ENCODE measurements around the gene PSMB7.

The PSMB7 gene

GRCh38 chr9:124333203-124333579 lies 82.1 kb downstream of the PSMB7 start:
- H3K4me1 ChIP-seq (ENCODE audit: control insufficient read depth, low read depth, low read length): no peaks in the 10 kb centered on the region
- no peaks in the 10 kb centered on the region for H3K36me3 ChIP-seq (ENCODE audit: control insufficient read depth, low read depth, low read length)
- H3K27ac ChIP-seq (ENCODE audit: low read length): no peak overlapping the region
- no peaks in the 10 kb centered on the region for H3K9me3 ChIP-seq (ENCODE audit: control insufficient read depth, low read depth, low read length)
- no peak overlapping the region for H3K4me3 ChIP-seq (ENCODE audit: low read length)
- H3K9ac ChIP-seq (ENCODE audit: low read length): no peak overlapping the region
- no peaks in the 10 kb centered on the region for H3K27me3 ChIP-seq (ENCODE audit: control insufficient read depth, insufficient read depth, low read length)

DNA sequence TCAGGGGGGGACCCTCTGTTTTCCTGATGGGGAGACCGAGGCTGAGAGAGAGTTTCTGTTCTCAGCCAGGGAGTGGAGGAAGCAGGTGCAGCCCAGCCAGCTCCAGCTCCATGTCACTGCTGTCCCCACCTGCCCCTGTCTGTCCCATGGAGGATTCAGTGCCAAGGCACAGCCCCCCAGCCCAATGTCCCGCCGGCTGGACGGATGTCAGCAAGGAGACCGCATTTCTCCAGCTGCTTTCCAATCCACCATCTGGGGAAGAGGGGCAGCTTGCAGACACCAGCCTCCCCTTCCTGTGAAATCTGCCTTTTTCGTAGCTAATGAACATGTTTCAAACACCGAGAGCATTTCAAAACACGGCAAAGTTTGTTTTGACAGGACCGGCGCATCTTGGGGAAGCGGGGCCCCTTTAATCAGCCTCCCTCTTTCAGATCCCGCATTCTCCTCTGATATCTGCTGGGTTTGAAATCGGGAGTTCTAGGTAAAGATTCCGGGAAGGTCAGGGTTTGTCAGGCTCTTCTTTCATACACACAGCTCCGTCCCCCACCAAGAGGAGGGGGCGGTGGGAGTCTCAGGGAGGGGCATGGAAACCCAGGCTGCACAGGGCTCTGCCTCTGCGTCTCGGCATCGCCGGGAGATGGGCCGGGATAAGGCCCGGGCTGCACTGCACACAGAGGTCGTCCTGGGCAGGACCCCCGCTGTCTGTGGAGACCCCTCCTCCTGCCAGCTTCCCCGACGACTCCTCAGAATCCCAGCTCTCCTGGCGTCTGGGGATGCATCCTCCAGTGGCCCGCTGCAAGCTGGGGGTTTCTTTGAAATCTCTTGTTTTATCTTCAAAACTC lies 82.7 kb downstream of the PSMB7 start:
- Histone ChIP-seq H3K9me3 (ENCODE audit: control insufficient read depth, low read depth, low read length) (no peaks in the 10 kb centered on the region), H3K27me3 (ENCODE audit: control insufficient read depth, insufficient read depth, low read length) (no peaks in the 10 kb centered on the region), H3K4me3 (ENCODE audit: low read length) (no peak overlapping the region), H3K27ac (ENCODE audit: low read length) (no peak overlapping the region), H3K4me1 (ENCODE audit: control insufficient read depth, low read depth, low read length) (no peaks in the 10 kb centered on the region), H3K9ac (ENCODE audit: low read length) (no peak overlapping the region), H3K36me3 (ENCODE audit: control insufficient read depth, low read depth, low read length) (no peaks in the 10 kb centered on the region)

- Histone ChIP-seq H3K9ac (ENCODE audit: low read length) (no peak overlapping the region), H3K9me3 (ENCODE audit: control insufficient read depth, low read depth, low read length) (no peaks in the 10 kb centered on the region), H3K36me3 (ENCODE audit: control insufficient read depth, low read depth, low read length) (no peaks in the 10 kb centered on the region), H3K4me1 (ENCODE audit: control insufficient read depth, low read depth, low read length) (no peaks in the 10 kb centered on the region), H3K27ac (ENCODE audit: low read length) (no peak overlapping the region), H3K27me3 (ENCODE audit: control insufficient read depth, insufficient read depth, low read length) (no peaks in the 10 kb centered on the region), H3K4me3 (ENCODE audit: low read length) (no peak overlapping the region)
Observed at GRCh38 chr9:124331580-124331979, 83.7 kb downstream of the PSMB7 start.

GRCh38 chr9:124330011-124330697 lies 85.1 kb downstream of the PSMB7 start:
- Histone ChIP-seq H3K27me3 (ENCODE audit: control insufficient read depth, insufficient read depth, low read length) (no peaks in the 10 kb centered on the region), H3K9ac (ENCODE audit: low read length) (no peak overlapping the region), H3K4me1 (ENCODE audit: control insufficient read depth, low read depth, low read length) (no peaks in the 10 kb centered on the region), H3K4me3 (ENCODE audit: low read length) (no peak overlapping the region), H3K36me3 (ENCODE audit: control insufficient read depth, low read depth, low read length) (no peaks in the 10 kb centered on the region), H3K9me3 (ENCODE audit: control insufficient read depth, low read depth, low read length) (no peaks in the 10 kb centered on the region), H3K27ac (ENCODE audit: low read length) (no peak overlapping the region)

- Histone ChIP-seq H3K27ac (ENCODE audit: low read length) (no peak overlapping the region), H3K9me3 (ENCODE audit: control insufficient read depth, low read depth, low read length) (no peaks in the 10 kb centered on the region), H3K4me3 (ENCODE audit: low read length) (no peak overlapping the region), H3K27me3 (ENCODE audit: control insufficient read depth, insufficient read depth, low read length) (no peaks in the 10 kb centered on the region), H3K9ac (ENCODE audit: low read length) (no peak overlapping the region), H3K4me1 (ENCODE audit: control insufficient read depth, low read depth, low read length) (no peaks in the 10 kb centered on the region), H3K36me3 (ENCODE audit: control insufficient read depth, low read depth, low read length) (no peaks in the 10 kb centered on the region)
Observed at GRCh38 chr9:124329206-124329792, 85.9 kb downstream of the PSMB7 start.

GRCh38 chr9:124328285-124328684 lies 87.0 kb downstream of the PSMB7 start:
- no peak overlapping the region for H3K27ac ChIP-seq (ENCODE audit: low read length)
- no peaks in the 10 kb centered on the region for H3K36me3 ChIP-seq (ENCODE audit: control insufficient read depth, low read depth, low read length)
- H3K9me3 ChIP-seq (ENCODE audit: control insufficient read depth, low read depth, low read length): no peaks in the 10 kb centered on the region
- no peak overlapping the region for H3K4me3 ChIP-seq (ENCODE audit: low read length)
- no peak overlapping the region for H3K9ac ChIP-seq (ENCODE audit: low read length)
- H3K27me3 ChIP-seq (ENCODE audit: control insufficient read depth, insufficient read depth, low read length): no peaks in the 10 kb centered on the region
- H3K4me1 ChIP-seq (ENCODE audit: control insufficient read depth, low read depth, low read length): no peaks in the 10 kb centered on the region

DNA sequence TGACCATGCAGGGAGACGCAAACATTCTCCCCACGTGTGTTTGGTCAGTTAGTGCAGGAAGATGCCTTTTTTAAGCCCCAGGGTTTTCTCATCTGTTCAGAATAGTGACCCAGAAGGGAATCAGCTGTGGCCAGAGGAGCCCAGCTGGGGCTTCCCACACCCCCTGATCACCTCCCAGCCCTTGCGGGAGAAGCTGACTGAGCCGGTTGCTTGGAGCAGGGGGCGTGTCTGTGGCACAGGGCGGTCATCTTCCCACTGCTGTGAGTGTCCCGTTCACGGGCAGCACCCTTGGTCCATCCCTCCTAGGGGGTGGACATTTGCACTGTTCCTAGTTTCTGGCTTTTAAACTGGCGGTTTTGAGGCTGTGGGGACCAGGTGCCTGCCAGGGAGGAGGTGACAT lies 87.8 kb downstream of the PSMB7 start:
- H3K9ac ChIP-seq (ENCODE audit: low read length): no peak overlapping the region
- H3K9me3 ChIP-seq (ENCODE audit: control insufficient read depth, low read depth, low read length): no peaks in the 10 kb centered on the region
- no peaks in the 10 kb centered on the region for H3K36me3 ChIP-seq (ENCODE audit: control insufficient read depth, low read depth, low read length)
- H3K4me3 ChIP-seq (ENCODE audit: low read length): no peak overlapping the region
- no peaks in the 10 kb centered on the region for H3K27me3 ChIP-seq (ENCODE audit: control insufficient read depth, insufficient read depth, low read length)
- H3K4me1 ChIP-seq (ENCODE audit: control insufficient read depth, low read depth, low read length): no peaks in the 10 kb centered on the region
- no peak overlapping the region for H3K27ac ChIP-seq (ENCODE audit: low read length)

- H3K9ac ChIP-seq (ENCODE audit: low read length): no peak overlapping the region
- H3K27me3 ChIP-seq (ENCODE audit: control insufficient read depth, insufficient read depth, low read length): no peaks in the 10 kb centered on the region
- no peak overlapping the region for H3K4me3 ChIP-seq (ENCODE audit: low read length)
- no peak overlapping the region for H3K27ac ChIP-seq (ENCODE audit: low read length)
- no peaks in the 10 kb centered on the region for H3K4me1 ChIP-seq (ENCODE audit: control insufficient read depth, low read depth, low read length)
- H3K9me3 ChIP-seq (ENCODE audit: control insufficient read depth, low read depth, low read length): no peaks in the 10 kb centered on the region
- no peaks in the 10 kb centered on the region for H3K36me3 ChIP-seq (ENCODE audit: control insufficient read depth, low read depth, low read length)
Observed at GRCh38 chr9:124326378-124326777, 88.9 kb downstream of the PSMB7 start.

GRCh38 chr9:124325816-124326215 lies 89.4 kb downstream of the PSMB7 start:
- no peaks in the 10 kb centered on the region for H3K9me3 ChIP-seq (ENCODE audit: control insufficient read depth, low read depth, low read length)
- H3K4me3 ChIP-seq (ENCODE audit: low read length): no peak overlapping the region
- no peaks in the 10 kb centered on the region for H3K4me1 ChIP-seq (ENCODE audit: control insufficient read depth, low read depth, low read length)
- H3K27me3 ChIP-seq (ENCODE audit: control insufficient read depth, insufficient read depth, low read length): no peaks in the 10 kb centered on the region
- no peaks in the 10 kb centered on the region for H3K36me3 ChIP-seq (ENCODE audit: control insufficient read depth, low read depth, low read length)
- no peak overlapping the region for H3K27ac ChIP-seq (ENCODE audit: low read length)
- H3K9ac ChIP-seq (ENCODE audit: low read length): no peak overlapping the region

GRCh38 chr9:124323904-124324303 lies 91.3 kb downstream of the PSMB7 start:
- Histone ChIP-seq H3K9ac (ENCODE audit: low read length) (no peak overlapping the region), H3K27me3 (ENCODE audit: control insufficient read depth, insufficient read depth, low read length) (no peaks in the 10 kb centered on the region), H3K27ac (ENCODE audit: low read length) (no peak overlapping the region), H3K36me3 (ENCODE audit: control insufficient read depth, low read depth, low read length) (no peaks in the 10 kb centered on the region), H3K4me1 (ENCODE audit: control insufficient read depth, low read depth, low read length) (no peaks in the 10 kb centered on the region), H3K4me3 (ENCODE audit: low read length) (no peak overlapping the region), H3K9me3 (ENCODE audit: control insufficient read depth, low read depth, low read length) (no peaks in the 10 kb centered on the region)

GRCh38 chr9:124322618-124323432 lies 92.4 kb downstream of the PSMB7 start:
- H3K4me1 ChIP-seq (ENCODE audit: control insufficient read depth, low read depth, low read length): no peaks in the 10 kb centered on the region
- no peaks in the 10 kb centered on the region for H3K27me3 ChIP-seq (ENCODE audit: control insufficient read depth, insufficient read depth, low read length)
- no peak overlapping the region for H3K27ac ChIP-seq (ENCODE audit: low read length)
- no peaks in the 10 kb centered on the region for H3K36me3 ChIP-seq (ENCODE audit: control insufficient read depth, low read depth, low read length)
- no peaks in the 10 kb centered on the region for H3K9me3 ChIP-seq (ENCODE audit: control insufficient read depth, low read depth, low read length)
- H3K9ac ChIP-seq (ENCODE audit: low read length): no peak overlapping the region
- no peak overlapping the region for H3K4me3 ChIP-seq (ENCODE audit: low read length)
